HCT116 (cell line): ENCODE measurements around the gene NOP16.

Source experiments
- EZH2 ChIP-seq: fragments of 200-600 bp; sonication (generic); IDR thresholded peaks from 2 replicates; pipeline ENCODE4 v1.6.1; 2017; ENCODE audit warnings: antibody characterized with exemption, mixed run types
- RAD21 ChIP-seq: IDR thresholded peaks from 2 replicates; pipeline ENCODE4 v1.6.1; 2012; ENCODE audit warnings: low read depth, mild to moderate bottlenecking
- TF ChIP-seq, protein P1 (sequence below), 3 experiments: fragments of 200-600 bp in 1 of 3; sonication (generic) in 1 of 3; IDR thresholded peaks in 2 of 3; conservative IDR thresholded peaks in 1 of 3; 2 replicates each; pipeline ENCODE4 v1.5.1; 2012 to 2017; ENCODE audit warnings: low read depth in 2 of 3, low read length in 2 of 3, antibody characterized with exemption in 1 of 3, borderline replicate concordance in 1 of 3, control low read depth in 1 of 3, mild to moderate bottlenecking in 1 of 3, mixed read lengths in 1 of 3, mixed run types in 1 of 3, moderate library complexity in 1 of 3; ENCODE audit not compliant: insufficient read depth in 1 of 3

- TF ChIP-seq, protein P1, sequence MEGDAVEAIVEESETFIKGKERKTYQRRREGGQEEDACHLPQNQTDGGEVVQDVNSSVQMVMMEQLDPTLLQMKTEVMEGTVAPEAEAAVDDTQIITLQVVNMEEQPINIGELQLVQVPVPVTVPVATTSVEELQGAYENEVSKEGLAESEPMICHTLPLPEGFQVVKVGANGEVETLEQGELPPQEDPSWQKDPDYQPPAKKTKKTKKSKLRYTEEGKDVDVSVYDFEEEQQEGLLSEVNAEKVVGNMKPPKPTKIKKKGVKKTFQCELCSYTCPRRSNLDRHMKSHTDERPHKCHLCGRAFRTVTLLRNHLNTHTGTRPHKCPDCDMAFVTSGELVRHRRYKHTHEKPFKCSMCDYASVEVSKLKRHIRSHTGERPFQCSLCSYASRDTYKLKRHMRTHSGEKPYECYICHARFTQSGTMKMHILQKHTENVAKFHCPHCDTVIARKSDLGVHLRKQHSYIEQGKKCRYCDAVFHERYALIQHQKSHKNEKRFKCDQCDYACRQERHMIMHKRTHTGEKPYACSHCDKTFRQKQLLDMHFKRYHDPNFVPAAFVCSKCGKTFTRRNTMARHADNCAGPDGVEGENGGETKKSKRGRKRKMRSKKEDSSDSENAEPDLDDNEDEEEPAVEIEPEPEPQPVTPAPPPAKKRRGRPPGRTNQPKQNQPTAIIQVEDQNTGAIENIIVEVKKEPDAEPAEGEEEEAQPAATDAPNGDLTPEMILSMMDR (IDR thresholded peaks at IDR 0.05 in 2 of 3, conservative IDR thresholded peaks at IDR 0.05 in 1 of 3; ENCODE audit: borderline replicate concordance in 1 of 3, insufficient read depth in 1 of 3, low read depth in 2 of 3, low read length in 2 of 3) = no peak
- no peak for TF ChIP-seq EZH2
- no peak for TF ChIP-seq RAD21
These were observed 25.4 kb upstream of the NOP16 start for GRCh38 chr5:176413709-176414191.
